Measurements from ENCODE around the gene CPT1C.

The CPT1C gene

GRCh38 chr19:49662011-49662410 is 28.9 kb upstream of the CPT1C start:
- DNase-seq, result no peak

GRCh38 chr19:49663224-49663623 is 27.7 kb upstream of the CPT1C start:
- DNase-seq, result no peak

GRCh38 chr19:49664171-49665035 is 26.5 kb upstream of the CPT1C start:
- DNase-seq, result peak; percentile 90

GRCh38 chr19:49665036-49665350 is 25.9 kb upstream of the CPT1C start:
- DNase-seq, result no peak

- peak; percentile 99 for DNase-seq
Observed at GRCh38 chr19:49665351-49666119, 25.4 kb upstream of the CPT1C start, which contains the start of the genes BCL2L12 and IRF3. TSS of gene BCL2L12 (plus strand) at chr19:49665933. CDS start at chr19:49666693, 760 bp downstream. TSS of gene IRF3 (minus strand) at chr19:49665857. CDS start at chr19:49664838, 1,019 bp downstream.

- DNase-seq, result no peak
Observed at GRCh38 chr19:49666120-49666444, 24.8 kb upstream of the CPT1C start.

GRCh38 chr19:49667473-49667872 is 23.4 kb upstream of the CPT1C start:
- no peak for DNase-seq

GRCh38 chr19:49669516-49669915 is 21.4 kb upstream of the CPT1C start:
- DNase-seq, result no peak

- DNase-seq, result peak; percentile 79
Observed at GRCh38 chr19:49672131-49672919, 18.6 kb upstream of the CPT1C start.

- DNase-seq, result no peak
Observed at GRCh38 chr19:49676136-49676783, 14.7 kb upstream of the CPT1C start.

GRCh38 chr19:49676784-49677230 is 14.1 kb upstream of the CPT1C start:
- DNase-seq, result peak; percentile 98

- DNase-seq, result peak; percentile 63
Observed at GRCh38 chr19:49677231-49677900, 13.6 kb upstream of the CPT1C start, which contains the start of gene PRMT1. TSS of gene PRMT1 (plus strand) at chr19:49677271. CDS start at chr19:49677281, 10 bp downstream.

GRCh38 chr19:49677901-49678674 is 12.8 kb upstream of the CPT1C start:
- peak; percentile 85 for DNase-seq

GRCh38 chr19:49678985-49679770 is 11.7 kb upstream of the CPT1C start:
- no peak for DNase-seq

- DNase-seq, result no peak
Observed at GRCh38 chr19:49679771-49680413, 11.0 kb upstream of the CPT1C start.

GRCh38 chr19:49680421-49681351 is 10.2 kb upstream of the CPT1C start:
- DNase-seq, result peak; percentile 95

- DNase-seq, result no peak
Observed at GRCh38 chr19:49681830-49682229, 9.1 kb upstream of the CPT1C start.

- DNase-seq, result no peak
Observed at GRCh38 chr19:49682274-49682673, 8.6 kb upstream of the CPT1C start.

GRCh38 chr19:49683814-49684250 is 7.1 kb upstream of the CPT1C start:
- no peak for DNase-seq

Measured in activated naive CD4-positive, alpha-beta T cell treated with anti-CD3 and anti-CD28 coated beads, Interleukin-2, amount 50 U/mL, for 16 hours (primary cell).